DMS53 treated with DMSO at 0.1 percent for 48 hours (cell line): ENCODE measurements around the gene ASXL1.

Source experiments
- DNase-seq: peaks from one replicate; lab custom pipeline; 2025; ENCODE audit not compliant: unreplicated experiment; lab: John Stamatoyannopoulos, UW

Gene ASXL1

DNA sequence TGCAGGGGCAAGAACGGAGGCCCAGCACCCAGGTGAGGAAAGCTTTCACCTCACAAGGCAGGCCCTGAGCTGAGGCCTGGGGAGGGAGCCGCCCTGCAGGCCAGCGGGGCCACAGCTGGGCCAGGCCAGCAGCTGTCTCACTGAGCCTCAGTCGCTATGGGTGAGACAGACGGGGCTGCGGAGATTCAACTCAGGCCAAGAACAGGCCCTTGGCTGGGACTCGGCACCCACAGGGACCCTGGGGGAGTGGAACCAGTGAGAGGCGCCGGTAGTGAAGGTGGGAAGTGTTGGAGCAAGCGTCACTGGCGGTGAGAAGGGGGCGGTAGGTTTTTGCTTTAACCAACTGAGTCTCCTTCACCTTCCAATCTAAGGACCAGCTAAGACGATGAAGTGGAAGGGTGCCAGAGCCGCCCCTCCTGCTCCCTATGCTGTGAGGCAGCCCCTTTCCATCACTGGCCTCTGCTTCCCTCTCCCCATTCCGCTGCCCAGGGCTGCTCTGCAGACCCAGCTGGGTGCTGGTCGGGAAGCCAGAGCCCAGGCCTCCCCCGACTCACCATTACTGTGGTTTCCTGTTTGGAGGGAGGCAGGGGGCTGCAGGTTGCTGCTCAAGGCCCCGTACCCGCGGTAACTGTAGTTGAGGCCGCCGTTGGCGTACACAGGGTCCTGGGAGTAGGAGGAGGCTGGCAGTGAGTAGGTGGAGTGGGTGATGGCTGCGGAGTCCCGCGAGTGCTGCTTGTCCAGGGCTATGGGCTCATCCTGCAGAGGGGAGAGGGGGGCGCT, 93.7 kb downstream of the ASXL1 start:
- DNase-seq: no peak

DNA sequence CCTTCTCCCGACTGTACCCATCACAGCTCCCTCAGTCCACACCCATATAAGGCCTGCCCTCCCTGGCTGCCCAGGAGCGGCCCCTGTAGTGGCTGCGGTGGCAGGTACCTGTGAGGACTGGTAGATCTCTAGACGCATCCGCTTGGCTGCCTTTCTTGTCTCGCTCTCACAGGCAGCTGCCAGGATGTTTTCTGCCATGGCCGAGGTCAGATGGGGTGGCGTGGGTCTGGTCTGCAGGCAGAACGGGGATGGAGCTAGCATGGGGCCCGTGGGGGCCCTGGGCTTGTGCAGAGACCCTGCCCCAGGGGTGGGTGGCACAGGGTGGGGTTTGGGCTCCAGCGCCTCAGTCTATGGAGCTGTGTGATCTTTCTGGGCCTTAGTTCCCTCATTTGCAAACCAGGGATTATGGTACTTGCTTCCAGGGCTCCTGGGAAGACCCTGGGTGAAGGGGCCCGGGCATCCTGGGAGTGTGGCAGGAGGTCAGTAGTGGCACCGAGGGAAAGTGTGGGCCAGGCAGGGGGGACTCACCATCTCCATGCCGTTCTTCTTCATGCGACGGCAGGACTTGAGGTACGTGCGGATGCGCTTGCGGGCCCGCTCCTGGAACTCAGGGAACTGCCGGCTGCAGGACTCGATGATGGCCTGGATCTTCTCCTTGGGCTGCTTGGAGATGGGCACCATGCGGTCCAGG, 94.8 kb downstream of the ASXL1 start:
- DNase-seq: no peak

DNA sequence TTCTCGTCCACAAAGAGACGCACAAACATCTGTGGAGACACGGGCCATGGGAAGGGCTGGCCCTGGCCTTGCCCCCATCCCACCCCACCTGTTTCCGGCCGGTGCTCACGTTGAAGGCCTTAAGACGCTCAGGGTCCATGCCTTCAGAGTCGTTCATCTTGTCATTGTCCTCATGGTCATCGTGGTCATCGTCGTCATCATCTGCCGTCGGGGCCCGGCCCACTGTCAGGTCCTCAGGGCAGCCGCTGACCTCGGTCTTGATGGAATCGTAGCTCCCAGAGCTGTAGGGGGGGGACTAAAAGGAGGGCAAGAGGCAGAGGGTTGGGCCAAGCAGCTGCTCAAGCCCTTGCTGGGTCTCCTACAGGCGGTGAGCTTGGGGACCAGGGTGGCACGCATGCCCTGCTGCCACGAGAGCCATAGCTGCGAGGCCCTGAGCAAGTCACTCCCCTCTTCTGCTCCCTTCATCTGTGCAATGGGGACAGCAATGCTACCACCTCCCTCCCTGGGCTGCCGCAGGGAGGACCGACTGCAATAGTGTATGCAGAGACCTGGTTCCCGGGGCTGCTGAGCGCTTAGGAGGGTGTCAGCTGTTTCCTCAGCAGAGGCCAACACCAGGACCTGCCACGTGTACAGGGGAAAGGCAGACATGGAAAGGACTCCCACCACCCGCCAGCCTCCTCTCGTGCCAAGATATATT, 95.5 kb downstream of the ASXL1 start:
- no peak for DNase-seq

DNA sequence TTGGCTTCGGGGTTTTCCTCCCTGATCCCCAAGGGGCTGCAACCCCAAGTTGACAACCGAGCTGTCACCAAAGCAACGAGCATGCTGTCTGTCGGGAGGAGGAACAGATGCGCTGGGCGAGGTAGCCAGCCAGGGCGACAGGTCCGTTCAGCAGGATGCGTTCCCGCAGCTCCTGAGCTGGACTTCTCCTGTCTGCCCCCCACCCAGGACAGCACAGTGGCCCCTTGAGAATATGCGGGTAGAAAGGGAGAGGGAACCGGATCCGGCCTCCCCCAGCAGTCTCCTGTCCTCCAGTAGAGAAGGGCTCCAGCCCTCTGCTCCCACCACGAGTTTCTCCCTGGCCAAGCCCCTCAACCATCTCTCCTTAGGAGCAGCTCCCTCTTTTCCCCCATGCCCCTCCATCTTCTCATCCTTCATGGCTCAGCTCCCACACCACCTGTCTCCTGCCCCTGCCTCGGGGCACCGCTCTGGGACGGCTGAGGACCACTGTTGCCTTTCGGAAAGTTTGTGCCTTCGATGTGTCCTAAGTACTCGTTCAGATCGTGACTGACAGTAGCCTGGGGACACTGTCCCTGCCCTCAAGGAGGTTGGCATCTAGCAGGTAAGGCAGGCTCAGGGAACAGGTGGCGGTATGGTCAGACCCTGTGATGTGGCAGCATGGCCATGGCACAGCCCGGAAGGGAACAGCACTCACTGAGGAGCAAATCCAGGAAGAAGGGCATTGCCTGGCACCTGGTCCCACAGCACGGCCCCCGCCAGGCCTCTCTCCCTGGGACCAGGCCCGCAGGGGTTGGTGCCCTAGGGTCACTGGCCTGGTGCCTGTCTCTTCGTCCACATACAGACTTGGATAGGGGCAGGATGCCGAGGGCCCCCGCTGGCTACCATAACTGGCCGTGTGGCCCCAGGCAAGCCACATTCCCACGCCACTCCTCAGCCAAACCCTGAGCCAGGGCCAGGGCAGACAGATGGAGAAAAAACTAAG, 96.3 kb downstream of the ASXL1 start:
- no peak for DNase-seq

DNA sequence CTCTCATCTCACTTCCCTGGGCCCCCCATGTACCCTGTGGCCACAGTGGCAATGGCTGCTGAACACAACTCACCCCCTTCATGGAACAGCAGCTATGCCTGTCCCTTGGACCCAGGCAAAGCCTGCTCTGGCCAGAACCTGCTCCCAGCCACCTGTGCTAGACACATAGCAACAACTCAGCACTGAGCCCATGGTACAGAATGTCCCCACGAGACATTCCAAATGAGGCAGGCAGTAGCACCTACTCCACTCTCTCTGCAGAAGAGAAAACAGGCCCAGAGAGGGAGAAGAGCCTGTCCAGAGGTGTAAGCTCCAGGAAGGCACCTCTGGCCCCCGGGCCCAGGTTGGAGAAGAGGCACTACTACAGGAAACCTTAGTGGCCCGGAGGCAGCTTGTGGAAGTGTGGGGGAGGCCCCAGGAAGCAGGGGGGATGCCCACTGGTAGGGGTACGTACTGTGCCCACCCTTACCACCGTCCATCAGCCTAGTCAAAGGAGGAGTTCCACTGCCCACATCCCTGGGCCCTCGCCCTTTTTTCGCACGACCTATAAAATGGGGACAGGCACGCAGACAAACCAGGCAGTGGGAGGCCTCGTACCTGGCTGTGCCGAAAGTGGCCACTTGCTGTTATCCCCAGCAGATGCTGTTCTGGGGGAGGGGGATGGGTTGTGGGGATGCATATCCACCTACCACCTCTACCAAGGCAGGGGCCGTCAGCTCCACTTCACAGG, 97.2 kb downstream of the ASXL1 start:
- no peak for DNase-seq

DNA sequence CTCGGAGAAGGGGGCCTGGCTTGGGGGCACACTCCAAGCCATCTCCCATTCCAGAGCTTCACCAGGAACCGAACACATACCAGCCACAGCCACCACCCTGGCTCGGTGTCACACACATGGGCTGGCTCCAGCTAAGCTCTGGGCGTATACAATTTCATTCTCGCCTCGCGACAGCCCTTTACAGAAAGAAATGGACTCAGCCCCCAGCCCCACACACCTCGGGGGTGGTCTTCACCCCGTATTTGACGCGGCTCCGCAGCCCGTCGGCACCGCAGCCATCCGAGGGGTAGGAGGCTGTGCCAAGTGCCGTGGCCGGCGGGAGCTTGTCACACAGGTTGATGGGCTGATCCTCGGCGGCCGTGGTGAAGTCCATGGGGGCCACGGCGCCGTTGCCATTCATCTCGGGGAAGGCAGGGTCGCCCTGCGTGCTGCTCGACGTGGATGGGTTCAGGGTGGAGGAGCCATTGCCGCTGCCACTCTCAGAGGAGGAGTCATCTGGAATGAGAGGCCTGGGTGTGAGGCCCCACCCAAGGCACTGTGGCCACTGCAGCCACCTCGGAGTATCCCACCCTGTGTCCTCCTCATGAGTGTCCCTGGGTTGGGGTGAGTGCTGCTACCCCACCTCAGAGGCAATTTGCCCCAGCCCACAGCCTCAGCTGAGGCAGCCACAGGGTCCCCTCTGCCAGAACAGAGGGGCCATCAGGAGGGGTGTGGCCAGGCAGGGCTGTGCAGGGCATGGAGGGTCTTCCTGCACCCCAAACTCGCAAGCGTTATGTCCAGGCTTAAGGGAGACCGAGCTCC, 98.0 kb downstream of the ASXL1 start:
- no peak for DNase-seq

DNA sequence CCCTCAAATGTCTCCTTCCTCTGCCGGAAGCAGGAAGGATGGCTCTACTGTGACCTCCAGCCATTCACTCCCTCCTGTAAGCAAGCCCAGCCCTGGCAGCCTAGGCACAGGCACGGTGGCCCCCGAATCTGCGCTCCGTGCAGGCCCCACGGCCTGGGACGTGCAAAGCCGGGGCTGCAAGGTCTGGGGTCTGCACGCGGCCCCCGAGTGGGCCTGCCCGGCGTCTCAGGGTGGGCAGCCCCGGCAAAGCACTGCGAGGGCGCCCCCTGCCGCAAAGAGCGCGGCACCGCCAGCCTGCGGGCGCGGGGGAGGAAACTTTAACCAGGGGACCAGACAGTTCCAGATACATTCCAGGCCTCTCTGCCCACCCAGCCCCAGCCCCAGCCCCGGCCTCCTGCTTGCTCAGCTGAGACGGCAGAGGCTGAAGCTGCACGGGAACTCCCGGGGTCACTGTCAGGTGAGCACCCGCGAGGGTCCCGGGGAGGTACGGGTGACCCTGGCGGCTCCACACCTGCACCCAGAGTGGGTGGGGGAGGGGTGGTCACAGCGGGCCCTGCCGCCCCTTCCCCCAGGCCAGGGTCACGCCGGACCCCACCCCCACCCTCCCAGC, 98.8 kb downstream of the ASXL1 start:
- DNase-seq: no peak

DNA sequence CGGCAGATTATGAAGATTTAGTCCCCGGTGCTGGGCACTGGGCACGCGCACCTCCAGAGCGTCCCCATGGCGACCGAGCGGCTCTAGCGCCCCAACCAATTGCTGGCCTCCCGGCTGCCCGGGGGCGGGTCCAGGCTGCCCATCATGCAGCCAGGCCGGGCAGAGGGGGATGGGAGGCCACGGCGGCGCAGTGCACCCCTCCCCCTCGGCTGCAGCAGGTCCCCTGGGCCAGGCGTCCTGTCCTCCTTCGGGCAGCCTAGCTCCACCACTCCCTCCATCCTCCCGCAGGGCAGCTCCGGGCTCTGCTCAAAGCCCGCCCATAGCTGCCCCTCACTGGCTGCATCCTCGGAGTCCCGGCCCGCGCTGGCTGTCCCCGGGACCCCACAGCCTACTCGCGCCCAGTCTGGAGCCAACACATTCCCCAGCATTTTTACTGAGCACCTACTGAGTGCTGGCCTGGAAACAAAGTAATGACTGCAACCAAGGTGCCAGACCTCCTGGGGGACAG, 99.4 kb downstream of the ASXL1 start:
- DNase-seq: peak; percentile 72

DNA sequence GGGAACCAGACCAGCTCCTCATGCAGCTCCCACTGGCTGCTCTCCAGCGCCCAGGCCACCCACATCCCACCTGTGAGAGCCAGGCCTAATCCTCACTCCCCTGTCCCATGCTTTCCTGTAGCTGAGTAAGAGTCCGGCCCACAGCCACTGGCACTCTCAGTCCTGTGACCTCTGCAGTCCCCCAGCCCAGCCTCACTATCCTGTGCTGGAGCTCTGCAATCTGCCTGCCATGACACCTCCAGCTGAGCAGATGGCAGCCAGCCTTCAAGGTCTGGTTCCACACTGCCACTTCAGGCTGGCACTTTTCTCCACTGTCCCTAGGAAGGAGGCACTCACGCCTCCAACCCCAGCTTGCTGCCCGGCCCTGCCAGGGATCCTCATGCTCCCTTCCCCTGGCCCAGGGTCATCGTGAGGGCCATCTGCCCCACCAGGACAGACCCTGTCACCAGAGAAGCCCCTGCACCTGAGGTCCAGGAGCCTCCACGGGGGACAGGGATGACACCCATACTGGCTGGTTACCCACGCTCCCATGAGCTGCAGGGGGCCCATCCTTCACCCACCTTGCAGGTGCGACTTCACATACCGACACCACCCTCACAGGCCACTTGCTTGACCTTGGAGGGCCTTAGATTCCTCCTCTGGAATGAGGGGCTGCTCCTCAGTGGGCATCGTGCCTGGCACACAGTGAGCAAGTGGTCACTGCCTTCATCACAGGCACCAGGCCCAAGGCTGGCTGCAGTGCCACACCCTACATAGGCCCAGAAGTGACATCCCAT, 100.1 kb downstream of the ASXL1 start:
- no peak for DNase-seq

DNA sequence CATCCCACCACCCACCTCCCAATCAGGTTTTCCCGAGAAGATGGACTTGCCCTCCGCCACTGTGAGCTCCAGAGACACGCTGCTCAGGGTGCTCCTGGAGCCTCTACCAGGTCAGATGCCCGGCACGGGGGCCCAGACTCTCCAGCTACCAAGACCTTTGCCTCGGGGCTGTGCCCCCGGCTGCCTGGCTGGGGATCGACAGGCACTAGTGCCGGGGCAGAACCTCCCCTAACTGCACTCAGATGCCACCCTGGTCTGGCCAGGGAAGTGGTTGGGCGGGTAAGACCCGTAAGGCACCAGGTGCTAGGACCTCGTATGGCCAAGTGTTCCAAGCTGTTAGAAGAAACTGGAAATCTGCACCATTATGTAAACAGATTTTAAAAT, 100.7 kb downstream of the ASXL1 start:
- DNase-seq: no peak

DNA sequence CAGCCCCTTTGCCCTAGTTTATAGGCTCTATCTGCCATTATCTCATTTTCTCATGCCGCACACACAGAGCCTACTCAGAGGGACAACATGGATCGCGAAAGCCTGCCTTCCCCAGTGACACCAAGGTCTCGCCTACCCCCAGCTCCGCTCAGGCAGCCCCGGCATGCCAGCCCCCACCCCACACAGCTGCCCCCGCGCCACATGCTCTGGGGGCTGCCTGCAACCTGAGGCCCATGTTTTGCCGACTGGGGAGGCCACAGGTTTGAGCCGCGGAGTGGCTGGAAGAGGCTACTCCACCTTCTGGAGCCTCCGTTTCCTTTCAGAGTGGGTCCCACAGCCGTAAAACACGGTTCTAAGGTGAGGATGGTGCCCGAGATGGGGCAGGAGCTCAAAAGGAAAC, 102.1 kb downstream of the ASXL1 start:
- DNase-seq: no peak

DNA sequence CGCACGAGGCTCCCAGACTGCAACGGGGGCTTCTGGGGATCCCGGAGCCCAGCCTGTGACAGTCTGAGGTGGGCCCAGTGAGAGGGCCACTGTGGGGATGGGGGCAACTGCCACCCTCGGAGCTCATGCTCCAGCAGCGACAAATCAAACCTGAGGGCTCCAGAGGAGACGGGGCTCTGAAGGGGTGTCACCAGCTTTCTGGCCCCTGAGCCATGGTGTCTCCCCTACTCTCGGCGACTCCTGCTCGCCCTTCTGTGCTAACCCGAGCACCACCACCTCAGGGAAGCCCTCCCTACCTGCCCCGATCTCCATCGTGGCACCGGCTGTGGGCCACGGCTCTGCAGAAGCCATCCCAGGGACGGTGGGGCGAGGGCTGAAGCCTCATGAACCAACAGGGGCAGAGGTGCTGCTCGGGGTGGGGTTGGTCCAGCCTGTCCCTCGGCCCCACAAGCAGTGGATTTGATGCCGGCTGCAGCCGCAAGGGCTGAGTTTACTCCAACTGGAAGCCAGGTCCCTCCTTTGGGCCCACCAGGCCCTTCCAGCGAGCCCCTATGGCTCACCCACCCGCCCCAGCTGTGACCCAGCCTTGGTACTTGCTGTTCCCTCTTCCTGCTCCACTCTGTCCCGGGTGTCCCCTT, 102.7 kb downstream of the ASXL1 start:
- no peak for DNase-seq

DNA sequence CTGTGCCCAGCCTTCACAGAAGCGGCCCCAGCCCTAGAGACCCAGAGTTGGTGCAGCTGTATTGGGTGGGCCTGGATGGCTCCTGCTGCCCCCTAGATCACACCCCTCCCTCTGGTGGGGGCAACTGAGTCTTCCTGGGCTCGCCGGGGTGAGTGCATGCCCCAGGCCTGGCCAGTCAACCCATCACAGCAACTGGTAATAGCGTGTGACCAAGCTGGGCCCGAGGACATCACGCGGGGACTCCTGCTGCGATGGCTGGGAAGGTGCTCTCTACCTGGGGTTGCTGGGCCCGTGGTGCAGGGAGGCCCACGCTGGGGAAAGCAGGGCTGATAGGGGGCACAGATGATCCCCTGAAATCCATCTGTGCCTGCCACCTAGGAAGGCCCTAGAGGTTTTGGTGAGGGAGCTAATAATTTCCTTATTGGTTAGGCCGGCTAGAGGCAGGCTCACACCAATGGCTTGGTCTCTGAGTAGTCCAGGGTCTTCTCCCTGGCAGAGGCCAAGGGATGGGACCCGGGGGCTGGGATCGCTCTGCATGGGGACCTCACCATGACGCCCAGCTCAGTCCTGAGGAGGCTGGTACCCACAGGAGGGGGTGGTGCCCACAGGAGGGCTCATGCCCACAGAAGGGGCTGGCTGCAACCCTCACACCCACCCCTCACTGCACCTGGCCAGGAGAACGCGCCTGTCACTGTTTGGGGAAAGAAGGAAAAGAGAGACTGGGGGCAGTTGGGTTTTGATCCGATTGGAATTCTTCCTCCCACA, 103.9 kb downstream of the ASXL1 start:
- no peak for DNase-seq

DNA sequence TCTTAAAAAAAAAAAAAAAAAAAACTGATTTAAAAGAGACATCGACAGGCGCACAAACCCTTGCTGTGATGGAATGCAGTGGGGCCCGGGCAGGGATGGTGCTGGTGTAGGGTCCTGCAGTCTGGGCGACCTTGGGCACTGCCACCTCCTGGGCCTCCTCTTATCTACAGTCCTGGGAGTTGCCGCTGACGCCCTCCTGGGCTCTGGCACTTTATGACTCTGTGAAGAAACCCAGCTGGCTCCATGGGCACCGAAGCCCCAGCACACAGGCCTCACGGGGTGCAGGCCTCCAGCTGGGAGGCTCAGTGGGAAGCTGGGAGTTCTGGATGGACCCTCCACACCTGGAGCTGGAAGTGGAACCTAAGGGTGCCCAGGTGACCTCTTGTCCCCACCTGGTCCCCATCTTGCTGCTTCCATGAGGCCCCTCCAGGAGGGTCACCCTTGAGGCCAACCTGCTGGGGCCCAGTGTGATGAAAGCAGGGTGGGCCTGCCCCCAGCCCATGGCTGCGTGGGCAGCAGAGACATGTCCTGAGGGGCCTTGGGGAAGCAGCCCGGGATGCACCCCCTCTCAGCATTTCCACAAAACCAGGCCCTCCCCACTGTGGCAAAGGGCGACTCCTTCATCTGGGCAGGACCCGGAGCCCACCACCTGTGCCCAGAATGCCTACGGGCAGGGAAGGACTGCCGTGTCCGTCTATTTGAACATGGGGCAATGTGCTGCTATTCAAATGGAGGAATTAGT, 104.9 kb downstream of the ASXL1 start:
- DNase-seq: no peak

DNA sequence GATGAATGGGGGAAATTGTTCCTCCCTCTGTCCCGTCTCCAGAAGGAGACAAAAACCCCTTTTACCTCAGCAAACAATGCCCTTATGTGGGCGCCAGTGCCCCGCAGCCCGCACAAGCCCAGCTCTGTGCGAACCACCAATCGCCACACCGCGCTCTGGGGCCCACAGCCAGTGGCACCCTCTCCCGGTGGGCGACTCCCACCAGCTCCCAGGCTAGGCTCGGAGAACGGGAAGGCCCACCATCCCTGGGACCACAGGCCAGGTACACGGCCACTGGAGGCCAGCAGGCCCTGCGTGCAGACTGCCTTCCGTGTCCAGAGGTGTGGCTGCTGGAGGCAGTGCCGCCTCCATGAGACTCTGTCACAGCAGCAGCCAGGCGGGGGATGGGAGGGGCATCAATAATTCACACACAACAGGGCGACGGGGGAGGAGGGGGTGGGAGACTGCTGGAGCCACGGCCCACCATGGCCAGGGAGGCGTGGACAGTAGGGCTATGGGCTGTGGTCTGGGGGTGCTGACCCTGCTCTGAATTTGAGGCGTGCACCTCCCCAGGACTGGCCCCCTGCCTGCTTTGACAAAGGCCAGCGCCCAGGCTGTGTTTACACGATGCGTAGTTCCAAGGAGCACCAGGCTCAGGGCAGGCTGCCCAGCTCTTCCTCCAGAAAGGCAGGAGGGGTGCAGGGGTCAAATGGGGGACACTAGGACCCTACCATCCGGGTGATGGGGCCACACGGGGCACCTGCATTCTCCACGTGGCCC, 105.7 kb downstream of the ASXL1 start:
- DNase-seq: no peak
